ENCODE measurements around the gene MCU. TPM values are rescaled to one million over a fixed set of nuclear protein-coding genes. Genes with fewer than 3 reads are reported as not detected.

The MCU gene
- polyA plus RNA-seq, 1 donor from 2014 or later: 22.9 TPM

DNA sequence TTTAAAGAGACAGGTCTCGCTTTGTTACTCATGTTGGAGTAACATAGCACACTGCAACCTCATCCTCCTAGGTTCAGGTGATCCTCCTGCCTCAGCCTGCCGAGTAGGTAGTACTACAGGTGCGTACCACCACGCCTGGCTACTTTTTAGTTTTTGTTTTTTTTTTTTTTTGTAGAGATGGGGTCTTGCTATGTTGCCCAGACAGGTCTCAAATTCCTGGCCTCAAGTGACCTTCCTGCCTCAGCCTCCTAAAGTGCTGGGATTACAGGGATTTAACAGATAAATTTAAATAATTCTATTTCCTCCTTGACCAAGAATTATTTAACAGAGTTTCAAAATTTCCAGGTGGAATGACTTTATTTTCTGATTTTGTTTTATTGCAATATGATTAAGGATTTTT lies 104.6 kb downstream of the MCU start:
- no peaks in the 10 kb centered on the region for H3K9me3 ChIP-seq (ENCODE audit: low read length)
- H2AFZ ChIP-seq (ENCODE audit: low read depth, low read length): no peak overlapping the region
- TF ChIP-seq POLR2AphosphoS5 (IDR thresholded peaks at IDR 0.05): no peak
- TF ChIP-seq EP300 (conservative IDR thresholded peaks at IDR 0.05; ENCODE audit: poor library complexity, severe bottlenecking): no peak
- TF ChIP-seq EZH2 (IDR thresholded peaks at IDR 0.05; ENCODE audit: borderline replicate concordance, insufficient read depth, low read length, poor library complexity, severe bottlenecking): no peak
- TF ChIP-seq, protein P1, sequence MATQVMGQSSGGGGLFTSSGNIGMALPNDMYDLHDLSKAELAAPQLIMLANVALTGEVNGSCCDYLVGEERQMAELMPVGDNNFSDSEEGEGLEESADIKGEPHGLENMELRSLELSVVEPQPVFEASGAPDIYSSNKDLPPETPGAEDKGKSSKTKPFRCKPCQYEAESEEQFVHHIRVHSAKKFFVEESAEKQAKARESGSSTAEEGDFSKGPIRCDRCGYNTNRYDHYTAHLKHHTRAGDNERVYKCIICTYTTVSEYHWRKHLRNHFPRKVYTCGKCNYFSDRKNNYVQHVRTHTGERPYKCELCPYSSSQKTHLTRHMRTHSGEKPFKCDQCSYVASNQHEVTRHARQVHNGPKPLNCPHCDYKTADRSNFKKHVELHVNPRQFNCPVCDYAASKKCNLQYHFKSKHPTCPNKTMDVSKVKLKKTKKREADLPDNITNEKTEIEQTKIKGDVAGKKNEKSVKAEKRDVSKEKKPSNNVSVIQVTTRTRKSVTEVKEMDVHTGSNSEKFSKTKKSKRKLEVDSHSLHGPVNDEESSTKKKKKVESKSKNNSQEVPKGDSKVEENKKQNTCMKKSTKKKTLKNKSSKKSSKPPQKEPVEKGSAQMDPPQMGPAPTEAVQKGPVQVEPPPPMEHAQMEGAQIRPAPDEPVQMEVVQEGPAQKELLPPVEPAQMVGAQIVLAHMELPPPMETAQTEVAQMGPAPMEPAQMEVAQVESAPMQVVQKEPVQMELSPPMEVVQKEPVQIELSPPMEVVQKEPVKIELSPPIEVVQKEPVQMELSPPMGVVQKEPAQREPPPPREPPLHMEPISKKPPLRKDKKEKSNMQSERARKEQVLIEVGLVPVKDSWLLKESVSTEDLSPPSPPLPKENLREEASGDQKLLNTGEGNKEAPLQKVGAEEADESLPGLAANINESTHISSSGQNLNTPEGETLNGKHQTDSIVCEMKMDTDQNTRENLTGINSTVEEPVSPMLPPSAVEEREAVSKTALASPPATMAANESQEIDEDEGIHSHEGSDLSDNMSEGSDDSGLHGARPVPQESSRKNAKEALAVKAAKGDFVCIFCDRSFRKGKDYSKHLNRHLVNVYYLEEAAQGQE (IDR thresholded peaks at IDR 0.05; ENCODE audit: borderline replicate concordance): no peak
- no peak for TF ChIP-seq SMC3 (conservative IDR thresholded peaks at IDR 0.05; ENCODE audit: poor library complexity)
- TF ChIP-seq MXI1 (conservative IDR thresholded peaks at IDR 0.05; ENCODE audit: poor library complexity, severe bottlenecking): no peak
- TF ChIP-seq RAD21 (conservative IDR thresholded peaks at IDR 0.05): no peak
- H3K4me3 ChIP-seq (ENCODE audit: low read length): no peak overlapping the region
- no peak overlapping the region for H3K27ac ChIP-seq (ENCODE audit: low read length)
- H4K20me1 ChIP-seq (ENCODE audit: insufficient read depth): no peaks in the 10 kb centered on the region
- no peaks in the 10 kb centered on the region for H3K27me3 ChIP-seq (ENCODE audit: insufficient read depth, low read depth, low read length)
- no peaks in the 10 kb centered on the region for H3F3A ChIP-seq (ENCODE audit: insufficient read depth, low read length, poor library complexity, severe bottlenecking)
- H3K9me2 ChIP-seq (ENCODE audit: insufficient read depth, low read length): no peaks in the 10 kb centered on the region
- H3K79me2 ChIP-seq (replicated peaks; ENCODE audit: insufficient read depth, low read length): no peaks in the 10 kb centered on the region
- H3K36me3 ChIP-seq (ENCODE audit: insufficient read depth, low read length): no peaks in the 10 kb centered on the region
- H3K9ac ChIP-seq (ENCODE audit: low read length): no peak overlapping the region
- H3K4me2 ChIP-seq (ENCODE audit: low read length): no peak overlapping the region

DNA sequence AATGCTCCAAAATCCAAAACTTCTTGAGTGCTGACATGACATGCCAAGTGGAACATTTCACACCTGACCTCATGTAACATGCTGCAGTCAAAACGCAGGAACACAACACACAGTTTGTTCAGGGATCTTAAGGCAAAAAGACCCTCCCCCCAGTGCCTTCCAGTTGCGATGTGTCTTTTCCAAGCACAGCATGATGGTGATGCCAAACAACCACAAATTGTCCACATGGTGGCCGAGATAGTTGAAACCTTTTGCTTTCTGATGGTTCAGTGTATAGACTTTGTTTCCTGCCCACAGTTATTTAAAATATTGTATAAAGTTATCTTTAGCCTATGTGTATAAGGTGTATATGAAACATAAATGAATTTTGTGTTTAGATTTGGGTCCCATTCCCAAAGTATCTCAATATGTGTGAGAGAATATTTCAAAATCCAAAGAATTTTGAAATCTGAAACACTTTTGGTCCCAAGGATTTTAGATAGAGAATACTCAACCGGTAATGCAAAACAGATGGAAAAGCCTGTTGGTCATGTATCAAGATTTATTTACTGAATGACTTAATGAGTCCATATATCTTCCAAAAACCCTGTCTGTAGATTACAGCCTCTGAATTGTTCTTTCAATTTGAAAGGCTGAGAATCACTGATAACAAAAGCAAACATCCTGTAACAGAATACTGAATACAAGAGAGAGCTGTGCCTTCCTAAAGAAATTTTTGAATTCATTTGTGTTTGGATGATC lies 108.2 kb downstream of the MCU start:
- no peaks in the 10 kb centered on the region for H3K9me2 ChIP-seq (ENCODE audit: insufficient read depth, low read length)
- no peaks in the 10 kb centered on the region for H3K79me2 ChIP-seq (replicated peaks; ENCODE audit: insufficient read depth, low read length)
- no peak overlapping the region for H3K27ac ChIP-seq (ENCODE audit: low read length)
- no peaks in the 10 kb centered on the region for H3F3A ChIP-seq (ENCODE audit: insufficient read depth, low read length, poor library complexity, severe bottlenecking)
- TF ChIP-seq EP300 (conservative IDR thresholded peaks at IDR 0.05; ENCODE audit: poor library complexity, severe bottlenecking): no peak
- no peaks in the 10 kb centered on the region for H3K36me3 ChIP-seq (ENCODE audit: insufficient read depth, low read length)
- H4K20me1 ChIP-seq (ENCODE audit: insufficient read depth): no peaks in the 10 kb centered on the region
- no peak overlapping the region for H3K9ac ChIP-seq (ENCODE audit: low read length)
- no peak overlapping the region for H2AFZ ChIP-seq (ENCODE audit: low read depth, low read length)
- no peak overlapping the region for H3K4me2 ChIP-seq (ENCODE audit: low read length)
- no peaks in the 10 kb centered on the region for H3K27me3 ChIP-seq (ENCODE audit: insufficient read depth, low read depth, low read length)
- H3K4me3 ChIP-seq (ENCODE audit: low read length): no peak overlapping the region
- H3K9me3 ChIP-seq (ENCODE audit: low read length): no peaks in the 10 kb centered on the region

DNA sequence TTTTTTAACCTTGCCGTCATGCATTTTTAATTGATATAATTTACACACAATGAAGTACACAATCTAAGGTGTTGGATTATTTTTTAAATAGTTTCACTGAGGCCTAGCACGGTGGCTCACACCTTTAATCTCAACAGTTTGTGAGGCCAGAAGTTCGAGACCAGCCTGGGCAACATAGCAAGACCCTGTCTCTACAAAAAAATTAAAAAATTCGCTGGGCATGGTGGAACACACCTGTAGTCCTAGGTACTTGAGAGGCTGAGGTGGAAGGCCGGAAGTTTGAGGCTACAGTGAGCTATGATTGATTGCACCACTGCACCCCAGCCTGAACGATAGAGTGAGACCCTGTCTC lies 108.8 kb downstream of the MCU start:
- Histone ChIP-seq H3K4me3 (ENCODE audit: low read length) (no peak overlapping the region), H3K9me2 (ENCODE audit: insufficient read depth, low read length) (no peaks in the 10 kb centered on the region), H3K4me2 (ENCODE audit: low read length) (no peak overlapping the region), H3K79me2 (replicated peaks; ENCODE audit: insufficient read depth, low read length) (no peaks in the 10 kb centered on the region), H4K20me1 (ENCODE audit: insufficient read depth) (no peaks in the 10 kb centered on the region), H3K9me3 (ENCODE audit: low read length) (no peaks in the 10 kb centered on the region), H2AFZ (ENCODE audit: low read depth, low read length) (no peak overlapping the region), H3K27me3 (ENCODE audit: insufficient read depth, low read depth, low read length) (no peaks in the 10 kb centered on the region), H3K27ac (ENCODE audit: low read length) (no peak overlapping the region), H3F3A (ENCODE audit: insufficient read depth, low read length, poor library complexity, severe bottlenecking) (no peaks in the 10 kb centered on the region), H3K9ac (ENCODE audit: low read length) (no peak overlapping the region), H3K36me3 (ENCODE audit: insufficient read depth, low read length) (no peaks in the 10 kb centered on the region)
- TF ChIP-seq, protein P1 (IDR thresholded peaks at IDR 0.05; ENCODE audit: borderline replicate concordance): no peak
- TF ChIP-seq, protein P2, sequence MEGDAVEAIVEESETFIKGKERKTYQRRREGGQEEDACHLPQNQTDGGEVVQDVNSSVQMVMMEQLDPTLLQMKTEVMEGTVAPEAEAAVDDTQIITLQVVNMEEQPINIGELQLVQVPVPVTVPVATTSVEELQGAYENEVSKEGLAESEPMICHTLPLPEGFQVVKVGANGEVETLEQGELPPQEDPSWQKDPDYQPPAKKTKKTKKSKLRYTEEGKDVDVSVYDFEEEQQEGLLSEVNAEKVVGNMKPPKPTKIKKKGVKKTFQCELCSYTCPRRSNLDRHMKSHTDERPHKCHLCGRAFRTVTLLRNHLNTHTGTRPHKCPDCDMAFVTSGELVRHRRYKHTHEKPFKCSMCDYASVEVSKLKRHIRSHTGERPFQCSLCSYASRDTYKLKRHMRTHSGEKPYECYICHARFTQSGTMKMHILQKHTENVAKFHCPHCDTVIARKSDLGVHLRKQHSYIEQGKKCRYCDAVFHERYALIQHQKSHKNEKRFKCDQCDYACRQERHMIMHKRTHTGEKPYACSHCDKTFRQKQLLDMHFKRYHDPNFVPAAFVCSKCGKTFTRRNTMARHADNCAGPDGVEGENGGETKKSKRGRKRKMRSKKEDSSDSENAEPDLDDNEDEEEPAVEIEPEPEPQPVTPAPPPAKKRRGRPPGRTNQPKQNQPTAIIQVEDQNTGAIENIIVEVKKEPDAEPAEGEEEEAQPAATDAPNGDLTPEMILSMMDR (IDR thresholded peaks at IDR 0.05; ENCODE audit: poor library complexity, severe bottlenecking): no peak
- no peak for TF ChIP-seq RAD21 (conservative IDR thresholded peaks at IDR 0.05)
- no peak for TF ChIP-seq POLR2AphosphoS5 (IDR thresholded peaks at IDR 0.05)
- no peak for TF ChIP-seq EZH2 (IDR thresholded peaks at IDR 0.05; ENCODE audit: borderline replicate concordance, insufficient read depth, low read length, poor library complexity, severe bottlenecking)
- no peak for TF ChIP-seq EP300 (conservative IDR thresholded peaks at IDR 0.05; ENCODE audit: poor library complexity, severe bottlenecking)
- no peak for TF ChIP-seq SMC3 (conservative IDR thresholded peaks at IDR 0.05; ENCODE audit: poor library complexity)
- TF ChIP-seq TAF1 (IDR thresholded peaks at IDR 0.05; ENCODE audit: low read depth): no peak
- TF ChIP-seq MXI1 (conservative IDR thresholded peaks at IDR 0.05; ENCODE audit: poor library complexity, severe bottlenecking): no peak

All from neural cell (in vitro differentiated cells).